GM12891 (cell line): Measurements from ENCODE around the gene PDIA5.

Source experiments
- DNase-seq: peaks from one replicate; pipeline ENCODE4 v3.0.0; 2011; ENCODE audit warnings: low spot score; ENCODE audit not compliant: insufficient read length
- FAIRE-seq: peaks from 2 replicates; lab custom pipeline; 2011; peaks lifted over from hg19 to GRCh38; lab: Jason Lieb, UNC
- PAX5 ChIP-seq: IDR thresholded peaks from 2 replicates; pipeline ENCODE4 v1.6.1; 2011; ENCODE audit warnings: low read length, moderate library complexity, mild to moderate bottlenecking; ENCODE audit not compliant: insufficient read depth, severe bottlenecking
- POLR2A ChIP-seq: IDR thresholded peaks from 2 replicates; pipeline ENCODE4 v1.6.1; 2011; ENCODE audit warnings: low read depth, low read length, control low read depth
- POLR2AphosphoS5 ChIP-seq: IDR thresholded peaks from 2 replicates; pipeline ENCODE4 v1.6.1; 2011; ENCODE audit warnings: low read depth, low read length, control low read depth
- POU2F2 ChIP-seq: IDR thresholded peaks from 2 replicates; pipeline ENCODE4 v1.6.1; 2011; ENCODE audit warnings: low read depth, mild to moderate bottlenecking, control low read depth, low read length, moderate library complexity
- SPI1 ChIP-seq: IDR thresholded peaks from 2 replicates; pipeline ENCODE4 v1.6.1; 2011; ENCODE audit warnings: low read depth, low read length, control low read depth
- TAF1 ChIP-seq: IDR thresholded peaks from 2 replicates; pipeline ENCODE4 v1.6.1; 2011; ENCODE audit warnings: low read depth, low read length, control low read depth

PDIA5 gene

DNA sequence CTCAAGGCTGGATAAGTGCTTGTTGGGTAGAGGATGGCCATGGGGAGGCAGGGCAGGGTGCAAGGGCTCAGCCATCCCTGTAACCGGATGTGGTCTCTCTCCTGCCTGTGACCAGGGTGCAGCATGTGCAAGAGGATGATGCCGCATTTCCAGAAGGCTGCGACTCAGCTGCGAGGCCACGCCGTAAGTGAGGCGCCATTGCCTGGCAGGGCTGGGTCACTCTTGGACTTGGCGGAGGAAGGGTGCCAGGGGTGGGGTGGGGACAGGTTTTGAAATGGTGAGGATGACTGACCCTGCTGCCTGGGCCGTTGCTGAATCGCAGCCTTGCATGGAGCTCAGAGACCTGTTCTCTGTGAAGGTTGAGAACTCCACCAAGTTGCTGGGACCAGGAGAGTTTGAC is 49.3 kb downstream of the PDIA5 start:
- FAIRE-seq = no peak
- TF ChIP-seq TAF1 (no peak), SPI1 (no peak), PAX5 (no peak), POLR2AphosphoS5 (no peak), POLR2A (no peak), POU2F2 (no peak)

DNA sequence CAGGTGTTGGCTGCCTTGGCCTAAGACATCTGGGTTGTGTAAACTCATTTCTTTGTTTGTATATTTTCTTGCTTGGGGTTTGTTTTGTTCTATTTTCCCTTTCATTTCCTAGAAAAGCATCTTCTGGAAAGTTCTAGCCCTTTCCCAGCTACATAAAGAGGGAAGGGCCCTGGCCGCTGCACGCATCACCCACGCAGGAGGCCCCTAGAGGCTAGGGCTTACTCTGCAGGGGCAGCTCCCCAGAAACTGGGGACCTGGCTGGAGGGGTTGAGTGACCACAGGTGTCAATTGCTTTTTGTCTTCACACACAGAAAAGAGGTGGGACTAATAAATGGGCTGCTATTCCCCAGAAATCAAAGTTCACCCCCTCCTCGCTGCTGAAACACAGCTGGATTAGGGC is 52.6 kb downstream of the PDIA5 start:
- no peak for FAIRE-seq
- TF ChIP-seq TAF1 (no peak), POLR2A (no peak), POLR2AphosphoS5 (no peak), SPI1 (no peak)
- DNase-seq = no peak

More for the DNA sequence above, 49.3 kb downstream of the PDIA5 start:
- no peak for DNase-seq

DNA sequence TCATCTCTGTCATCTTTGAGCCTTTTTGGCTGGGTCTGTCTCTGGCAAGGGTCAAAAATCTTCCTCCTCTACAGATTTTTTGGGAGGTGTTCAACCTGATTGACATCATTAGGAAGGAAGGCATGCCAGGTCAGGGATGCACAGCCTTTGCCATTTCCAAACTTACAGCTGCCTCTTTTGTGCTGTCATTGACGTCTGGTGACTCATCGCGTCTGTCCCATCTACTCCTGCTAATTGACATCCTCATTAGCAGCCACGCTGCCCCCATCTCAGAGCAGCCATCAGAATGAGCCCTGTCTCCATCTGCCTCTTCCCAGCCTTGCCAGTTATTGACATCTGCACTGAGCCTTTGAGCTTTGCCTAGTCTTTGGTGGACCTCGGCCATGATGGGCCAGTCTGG is 53.0 kb downstream of the PDIA5 start:
- no peak for DNase-seq
- FAIRE-seq = no peak
- TF ChIP-seq POLR2AphosphoS5 (no peak), PAX5 (no peak), POLR2A (no peak), POU2F2 (no peak), TAF1 (no peak), SPI1 (no peak)

DNA sequence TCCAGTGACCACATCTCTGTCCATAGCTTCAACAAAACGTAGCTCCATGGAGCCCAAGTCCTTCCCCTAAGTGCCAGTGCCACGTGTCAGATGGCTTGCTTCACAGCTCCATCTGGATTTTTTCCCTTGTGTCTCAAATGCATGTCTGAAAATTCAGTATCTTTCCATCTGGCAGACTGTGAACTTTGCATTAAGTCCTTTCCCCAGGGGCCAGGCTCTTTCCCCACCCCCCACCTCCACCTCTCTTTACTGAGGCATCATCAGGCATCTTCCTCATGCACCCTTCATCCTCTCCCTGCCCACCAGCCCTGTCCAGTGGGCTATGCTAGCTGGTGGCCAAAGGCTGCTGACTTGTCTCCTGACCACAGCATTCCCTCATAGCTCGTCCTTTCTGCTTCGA is 53.7 kb downstream of the PDIA5 start:
- FAIRE-seq = no peak
- TF ChIP-seq POLR2A (no peak), SPI1 (no peak), POLR2AphosphoS5 (no peak), TAF1 (no peak), POU2F2 (no peak), PAX5 (no peak)
- no peak for DNase-seq

GRCh38 chr3:123122057-123122456 is 55.2 kb downstream of the PDIA5 start:
- DNase-seq (no peak), FAIRE-seq (no peak)
- TF ChIP-seq POU2F2 (no peak), SPI1 (no peak), PAX5 (no peak), TAF1 (no peak), POLR2AphosphoS5 (no peak)

DNA sequence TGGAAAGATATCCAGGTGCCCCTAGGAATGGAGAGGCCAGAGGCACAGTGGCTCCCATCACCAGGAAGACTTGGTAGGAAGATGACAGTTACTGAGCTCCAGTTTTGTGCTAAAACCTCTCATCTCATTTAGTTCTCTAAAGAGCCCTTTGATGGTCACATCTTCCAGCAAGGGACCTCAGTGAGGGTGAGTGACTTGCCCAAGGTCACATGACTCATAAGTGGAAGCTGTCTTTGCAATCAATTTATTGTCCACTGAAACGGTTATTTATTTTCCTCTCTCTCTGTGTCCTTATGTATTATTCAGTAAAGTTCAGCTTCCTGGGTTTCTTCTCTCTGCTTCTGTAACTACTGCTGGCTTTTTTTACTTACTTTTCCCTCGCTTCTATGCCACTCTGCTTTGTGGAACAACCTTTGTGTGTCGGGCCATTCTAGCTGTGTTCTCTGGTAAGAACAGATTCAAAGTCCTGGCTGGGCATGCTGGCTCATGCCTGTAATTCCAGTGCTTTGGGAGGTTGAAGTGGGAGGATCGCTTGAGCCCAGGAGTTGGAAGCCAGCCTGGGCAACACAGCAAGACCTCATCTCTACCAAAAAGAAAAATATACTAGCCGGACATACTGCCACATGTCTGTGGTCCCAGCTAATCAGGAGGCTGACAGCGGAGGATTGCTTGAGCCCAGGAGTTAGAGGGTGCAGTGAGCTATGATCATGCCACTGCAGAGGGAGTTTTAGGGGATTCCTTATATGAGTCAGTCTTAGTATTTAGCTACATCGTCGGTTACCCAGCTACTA is 55.9 kb downstream of the PDIA5 start:
- TF ChIP-seq POLR2AphosphoS5 = no peak
- TF ChIP-seq PAX5 = no peak
- TF ChIP-seq POU2F2 = no peak
- no peak for TF ChIP-seq SPI1
- no peak for TF ChIP-seq POLR2A
- no peak for TF ChIP-seq TAF1
- no peak for DNase-seq
- no peak for FAIRE-seq

- TF ChIP-seq POU2F2 = no peak
- TF ChIP-seq POLR2A = no peak
- TF ChIP-seq POLR2AphosphoS5 = no peak
- TF ChIP-seq TAF1 = no peak
- TF ChIP-seq SPI1 = no peak
- TF ChIP-seq PAX5 = no peak
- FAIRE-seq = no peak
- no peak for DNase-seq
Measured at GRCh38 chr3:123123716-123124616, 57.1 kb downstream of the PDIA5 start.

DNA sequence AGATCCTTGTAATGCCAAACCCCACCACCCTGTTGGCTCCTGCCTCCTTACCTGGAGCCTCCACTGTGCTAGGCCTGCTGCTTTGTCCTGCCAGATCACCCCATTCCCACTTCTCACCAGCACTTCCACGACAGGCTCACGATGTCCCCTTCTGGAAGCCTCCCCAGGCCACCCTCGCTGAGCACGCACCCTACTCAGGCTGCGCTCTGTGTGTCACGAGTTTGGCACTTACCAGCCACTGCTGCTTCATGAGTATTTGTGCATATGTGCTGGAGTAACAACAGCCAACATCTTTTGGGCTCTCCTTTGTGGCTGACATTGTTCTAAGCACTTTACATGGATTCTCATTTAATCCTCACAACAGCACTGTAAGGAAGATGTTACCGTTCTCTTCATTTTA is 58.1 kb downstream of the PDIA5 start:
- DNase-seq (no peak), FAIRE-seq (no peak)
- TF ChIP-seq POU2F2 (no peak), TAF1 (no peak), PAX5 (no peak), POLR2A (no peak), POLR2AphosphoS5 (no peak)

- DNase-seq (no peak), FAIRE-seq (no peak)
- TF ChIP-seq POLR2A (no peak), TAF1 (no peak), POU2F2 (no peak), SPI1 (no peak), PAX5 (no peak), POLR2AphosphoS5 (no peak)
Measured at GRCh38 chr3:123126031-123126430, 59.2 kb downstream of the PDIA5 start.

DNA sequence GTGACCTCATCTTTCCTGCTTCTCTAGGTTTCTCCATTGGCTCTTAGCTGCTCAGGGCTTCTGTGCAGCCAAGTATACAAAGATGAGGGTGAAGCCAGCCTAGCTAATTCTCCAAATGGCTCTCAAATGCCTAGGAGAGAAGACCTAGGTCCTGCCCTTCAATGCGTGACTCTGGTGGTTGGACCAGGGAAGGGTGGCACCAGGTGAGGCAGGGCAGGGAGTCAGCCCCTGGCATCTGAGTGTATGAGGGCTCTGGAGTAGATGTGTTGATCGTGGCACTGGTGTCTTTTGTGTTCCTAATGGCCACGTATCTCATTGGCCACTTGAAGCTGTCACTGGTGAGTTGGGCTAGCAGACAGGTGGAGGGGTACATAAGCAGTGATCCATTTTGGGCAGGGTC is 59.8 kb downstream of the PDIA5 start:
- no peak for DNase-seq
- TF ChIP-seq POLR2AphosphoS5 (no peak), POU2F2 (no peak), PAX5 (no peak), POLR2A (no peak), SPI1 (no peak), TAF1 (no peak)
- no peak for FAIRE-seq
